Measurements from ENCODE around the gene CTXN1. TPM values are rescaled to one million over a fixed set of nuclear protein-coding genes. Genes with fewer than 3 reads are reported as not detected.
"Not testable (repeated sequence)": the region's sequence is repeated elsewhere in the genome, so short reads cannot be mapped to it uniquely, and the experiment has no call there.

The CTXN1 gene
- total RNA-seq, 4 donors from 2014 or later, result 1.4 to 3.0 (median 2.0) TPM

- H3K9me3 ChIP-seq, result no peaks in the 10 kb centered on the region
- peaks cover 56 to 59% of the 10 kb centered on the region in 2 donors for H3K36me3 ChIP-seq
- intact Hi-C loops (cut with DNase I), result no loop called here
- no peak overlapping the region for H3K4me3 ChIP-seq (replicated peaks in 1 of 3)
- TF ChIP-seq POLR2A (IDR thresholded peaks at IDR 0.05) (no peak), CTCF (IDR thresholded peaks at IDR 0.05) (no peak)
- H3K27ac ChIP-seq, result peak overlapping the region in 1 of 3 donors; percentile 76
- 90 to 93% methylated on average over 26 to 30 of the region's 36 CpGs for WGBS, 2 donors
- peak in 1 of 2 donors; percentile 48 for DNase-seq
- peaks cover 4 to 46% of the 10 kb centered on the region in 2 donors for H3K4me1 ChIP-seq
- H3K27me3 ChIP-seq, result no peaks in the 10 kb centered on the region
These were observed 5.5 kb upstream of the CTXN1 start for GRCh38 chr19:7931221-7932061.

DNA sequence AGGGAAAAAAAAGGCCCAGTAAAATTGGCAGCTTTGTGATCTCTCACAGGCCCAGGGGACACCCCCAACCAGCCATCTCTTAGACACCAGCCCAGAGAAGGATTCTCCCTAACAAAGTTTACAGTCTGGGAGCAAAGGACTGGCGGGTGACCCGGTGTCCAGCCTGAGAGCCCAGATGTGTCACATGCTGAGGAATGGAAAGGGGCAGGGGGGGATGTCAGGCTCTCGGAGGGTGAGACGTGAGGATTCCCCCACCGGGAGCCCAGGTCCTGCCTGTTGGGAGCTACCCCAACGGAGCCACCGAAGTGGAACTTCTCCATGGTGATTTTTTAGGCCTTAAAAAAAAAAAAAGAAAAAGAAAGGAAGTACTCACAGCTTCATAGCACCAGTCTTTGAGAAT is 4.8 kb upstream of the CTXN1 start:
- H3K27ac ChIP-seq, result peak overlapping the region in 1 of 3 donors; percentile 76
- 72 to 81% methylated on average over 7 of the region's 7 CpGs for WGBS, 2 donors
- no peaks in the 10 kb centered on the region for H3K9me3 ChIP-seq
- intact Hi-C loops (cut with DNase I), result no loop called here
- no peak for DNase-seq
- no peak overlapping the region for H3K4me3 ChIP-seq (replicated peaks in 1 of 3)
- TF ChIP-seq CTCF (IDR thresholded peaks at IDR 0.05) (no peak), POLR2A (IDR thresholded peaks at IDR 0.05) (no peak)
- H3K27me3 ChIP-seq, result no peaks in the 10 kb centered on the region
- H3K4me1 ChIP-seq, result peaks cover 8 to 50% of the 10 kb centered on the region in 2 donors
- peaks cover 52 to 55% of the 10 kb centered on the region in 2 donors for H3K36me3 ChIP-seq

- WGBS, 2 donors, result 89 to 97% methylated on average over 9 to 11 of the region's 11 CpGs
- DNase-seq; H3K27me3 ChIP-seq; H3K9me3 ChIP-seq; H3K4me3 ChIP-seq (replicated peaks in 1 of 3); intact Hi-C loops (cut with DNase I): not testable (repeated sequence)
- peaks cover 45 to 48% of the 10 kb centered on the region in 2 donors for H3K36me3 ChIP-seq
- H3K4me1 ChIP-seq, result peaks cover 8 to 56% of the 10 kb centered on the region in 2 donors
- H3K27ac ChIP-seq, result peak overlapping the region in 1 of 3 donors; percentile 76
These were observed 4.1 kb upstream of the CTXN1 start for GRCh38 chr19:7930030-7930429.

GRCh38 chr19:7928741-7929701 is 3.1 kb upstream of the CTXN1 start:
- Histone ChIP-seq H3K4me1 (peaks cover 8 to 62% of the 10 kb centered on the region in 2 donors), H3K36me3 (peaks cover 34 to 38% of the 10 kb centered on the region in 2 donors), H3K4me3 (replicated peaks in 1 of 3) (no peak overlapping the region), H3K27ac (peak overlapping the region; percentile 33 to 86 (median 41)), H3K9me3 (no peaks in the 10 kb centered on the region), H3K27me3 (no peaks in the 10 kb centered on the region)
- intact Hi-C loops (cut with DNase I), result no loop called here
- TF ChIP-seq POLR2A (IDR thresholded peaks at IDR 0.05) (no peak), CTCF (IDR thresholded peaks at IDR 0.05) (peak in 2 of 6 experiments; percentile 13 to 15)
- WGBS, 2 donors, result 74 to 75% methylated on average over 16 to 24 of the region's 24 CpGs
- DNase-seq, result peak; percentile 32 to 39

DNA sequence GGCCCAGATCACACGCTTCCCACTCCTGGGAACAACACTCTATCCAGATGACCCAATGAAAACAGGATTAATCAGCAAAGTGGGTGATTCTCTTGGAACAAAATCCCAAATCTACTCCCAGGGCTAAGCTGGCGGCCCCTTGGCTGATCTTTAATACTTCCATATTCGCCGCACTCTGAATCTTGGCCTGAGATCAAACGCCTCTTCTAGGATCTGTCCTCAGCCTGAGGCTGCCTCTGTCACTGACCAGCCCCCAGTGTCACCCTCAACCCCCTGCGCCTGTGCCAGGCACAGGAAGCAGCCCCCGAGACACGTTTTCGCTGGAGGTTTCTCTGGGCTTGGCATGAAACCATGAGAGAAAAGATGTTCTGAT is 2.4 kb upstream of the CTXN1 start:
- Histone ChIP-seq H3K27me3 (no peaks in the 10 kb centered on the region), H3K4me1 (peaks cover 8 to 62% of the 10 kb centered on the region in 2 donors), H3K36me3 (peaks cover 27 to 31% of the 10 kb centered on the region in 2 donors), H3K4me3 (replicated peaks in 1 of 3) (no peak overlapping the region), H3K27ac (peak overlapping the region in 2 of 3 donors; percentile 33 to 86), H3K9me3 (no peaks in the 10 kb centered on the region)
- no peak for TF ChIP-seq CTCF (IDR thresholded peaks at IDR 0.05)
- TF ChIP-seq POLR2A (IDR thresholded peaks at IDR 0.05), result no peak
- 78 to 93% methylated on average over 9 of the region's 9 CpGs for WGBS, 2 donors
- intact Hi-C loops (cut with DNase I), result no loop called here
- no peak for DNase-seq

All from thyroid gland (tissue), 4 donors.